ENCODE data around the gene FAM3D.

FAM3D gene

DNA sequence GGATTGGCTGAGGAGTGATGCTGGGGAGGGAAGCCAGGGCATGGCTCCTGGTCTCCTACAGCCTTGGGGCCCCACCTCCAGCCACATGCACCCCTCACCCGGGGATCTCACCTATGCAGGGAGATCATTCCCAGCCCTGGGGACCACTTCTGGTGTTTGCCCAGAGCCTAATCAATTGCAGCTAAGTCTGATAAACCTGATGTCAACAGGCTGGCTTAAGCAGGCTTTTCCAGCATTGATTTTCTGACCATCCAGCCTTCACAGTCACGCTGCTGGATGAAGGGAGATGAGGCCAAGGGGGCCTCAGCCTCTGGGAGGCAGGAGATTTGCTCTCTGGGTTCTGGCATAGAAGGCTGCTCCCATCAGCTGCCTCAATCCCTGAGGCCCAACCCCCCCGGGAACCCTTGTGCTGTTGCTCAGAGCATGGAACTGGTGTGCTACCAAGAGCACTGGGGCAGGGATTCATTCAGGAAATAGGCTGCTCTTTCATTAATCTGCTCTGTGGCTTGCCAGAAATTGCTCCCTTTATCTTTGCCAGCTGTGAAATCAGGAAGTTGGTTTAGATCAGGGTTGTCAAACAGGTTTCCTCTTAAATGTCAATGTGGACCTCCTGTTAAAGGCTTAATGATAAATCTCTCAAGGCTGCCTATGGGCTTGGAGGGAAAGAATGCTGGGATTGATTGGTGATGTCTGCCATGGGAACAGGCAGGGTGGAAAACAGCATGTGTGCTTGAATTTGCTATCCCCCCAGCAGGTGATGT lies 19.0 kb downstream of the FAM3D start:
- Histone ChIP-seq H3K4me3 (ENCODE audit: low read depth, low read length) (no peak overlapping the region), H3K4me1 (ENCODE audit: control insufficient read depth, insufficient read depth, low read length) (no peaks in the 10 kb centered on the region), H3K9ac (ENCODE audit: low read depth, low read length) (no peak overlapping the region), H3K27me3 (ENCODE audit: control insufficient read depth, insufficient read depth, low read length) (peaks cover 4% of the 10 kb centered on the region), H3K9me3 (ENCODE audit: control insufficient read depth, insufficient read depth, low read length) (no peaks in the 10 kb centered on the region), H3K36me3 (ENCODE audit: control insufficient read depth, insufficient read depth, low read length) (no peaks in the 10 kb centered on the region)

DNA sequence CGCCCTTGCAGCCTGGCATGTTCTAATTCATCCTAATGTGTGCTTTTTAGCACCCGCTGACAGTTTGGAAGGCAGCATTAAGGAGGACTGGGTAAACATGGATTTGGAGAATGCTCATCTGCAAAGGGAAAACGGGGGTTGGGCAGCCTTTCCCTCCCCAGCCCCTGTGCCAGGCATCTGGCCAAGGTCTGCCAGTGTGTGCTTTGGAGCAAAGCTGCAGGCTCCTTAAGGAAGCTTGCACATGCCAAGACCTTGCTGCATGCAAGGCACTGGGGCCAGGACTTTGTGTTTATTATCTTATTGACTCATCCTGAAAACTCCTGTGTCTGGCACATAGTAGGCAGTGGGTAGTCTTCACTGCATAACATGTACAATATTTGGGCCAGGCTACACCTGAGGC lies 20.1 kb downstream of the FAM3D start:
- no peaks in the 10 kb centered on the region for H3K9me3 ChIP-seq (ENCODE audit: control insufficient read depth, insufficient read depth, low read length)
- H3K27me3 ChIP-seq (ENCODE audit: control insufficient read depth, insufficient read depth, low read length) = peaks cover 8% of the 10 kb centered on the region
- H3K9ac ChIP-seq (ENCODE audit: low read depth, low read length) = no peak overlapping the region
- H3K36me3 ChIP-seq (ENCODE audit: control insufficient read depth, insufficient read depth, low read length) = no peaks in the 10 kb centered on the region
- no peaks in the 10 kb centered on the region for H3K4me1 ChIP-seq (ENCODE audit: control insufficient read depth, insufficient read depth, low read length)
- no peak overlapping the region for H3K4me3 ChIP-seq (ENCODE audit: low read depth, low read length)

DNA sequence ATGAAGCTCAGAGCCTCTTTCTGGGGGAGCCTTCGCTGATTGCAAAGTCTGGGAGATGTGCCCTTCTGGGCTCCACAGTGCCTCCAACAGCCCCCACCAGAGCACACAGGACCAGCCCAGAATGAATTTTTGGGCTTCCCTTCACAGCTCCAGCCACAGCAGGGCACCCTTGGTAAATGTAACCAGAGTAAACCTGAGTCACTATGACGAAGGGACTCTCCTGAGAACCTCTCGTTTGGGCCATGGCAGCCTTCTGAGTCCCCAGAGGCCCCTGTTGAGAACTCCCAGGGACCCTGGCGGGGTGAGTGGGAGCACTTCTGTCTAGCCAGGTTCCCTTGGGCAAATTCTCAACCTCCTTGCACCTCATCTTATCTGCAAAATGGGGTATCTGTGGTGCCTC lies 20.8 kb downstream of the FAM3D start:
- no peak overlapping the region for H3K4me3 ChIP-seq (ENCODE audit: low read depth, low read length)
- H3K9ac ChIP-seq (ENCODE audit: low read depth, low read length) = no peak overlapping the region
- H3K27me3 ChIP-seq (ENCODE audit: control insufficient read depth, insufficient read depth, low read length) = peaks cover 15% of the 10 kb centered on the region
- no peaks in the 10 kb centered on the region for H3K36me3 ChIP-seq (ENCODE audit: control insufficient read depth, insufficient read depth, low read length)
- H3K4me1 ChIP-seq (ENCODE audit: control insufficient read depth, insufficient read depth, low read length) = no peaks in the 10 kb centered on the region
- H3K9me3 ChIP-seq (ENCODE audit: control insufficient read depth, insufficient read depth, low read length) = no peaks in the 10 kb centered on the region

DNA sequence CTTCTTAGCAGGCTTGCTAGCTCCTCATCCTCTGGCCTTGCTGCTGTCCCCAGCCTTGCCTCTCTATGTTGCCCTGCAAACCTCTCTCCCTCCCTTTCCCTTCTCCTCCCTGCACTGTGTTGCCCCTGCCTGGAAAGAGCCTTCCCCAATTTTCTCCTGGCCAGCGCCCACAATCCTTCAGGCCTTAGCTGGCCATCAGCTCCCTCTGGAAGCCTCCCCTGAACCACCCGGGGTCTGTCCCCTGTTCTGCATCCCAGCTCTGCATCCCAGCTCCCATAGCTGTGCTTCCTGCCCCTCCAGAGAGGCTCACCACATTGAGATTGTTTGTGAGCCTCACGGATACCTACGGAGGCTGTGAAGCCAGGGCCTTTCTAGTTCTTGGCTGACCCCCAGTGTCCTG lies 23.7 kb downstream of the FAM3D start:
- peaks cover 42% of the 10 kb centered on the region for H3K27me3 ChIP-seq (ENCODE audit: control insufficient read depth, insufficient read depth, low read length)
- no peaks in the 10 kb centered on the region for H3K36me3 ChIP-seq (ENCODE audit: control insufficient read depth, insufficient read depth, low read length)
- H3K4me3 ChIP-seq (ENCODE audit: low read depth, low read length) = no peak overlapping the region
- H3K9me3 ChIP-seq (ENCODE audit: control insufficient read depth, insufficient read depth, low read length) = no peaks in the 10 kb centered on the region
- H3K4me1 ChIP-seq (ENCODE audit: control insufficient read depth, insufficient read depth, low read length) = no peaks in the 10 kb centered on the region
- no peak overlapping the region for H3K9ac ChIP-seq (ENCODE audit: low read depth, low read length)

DNA sequence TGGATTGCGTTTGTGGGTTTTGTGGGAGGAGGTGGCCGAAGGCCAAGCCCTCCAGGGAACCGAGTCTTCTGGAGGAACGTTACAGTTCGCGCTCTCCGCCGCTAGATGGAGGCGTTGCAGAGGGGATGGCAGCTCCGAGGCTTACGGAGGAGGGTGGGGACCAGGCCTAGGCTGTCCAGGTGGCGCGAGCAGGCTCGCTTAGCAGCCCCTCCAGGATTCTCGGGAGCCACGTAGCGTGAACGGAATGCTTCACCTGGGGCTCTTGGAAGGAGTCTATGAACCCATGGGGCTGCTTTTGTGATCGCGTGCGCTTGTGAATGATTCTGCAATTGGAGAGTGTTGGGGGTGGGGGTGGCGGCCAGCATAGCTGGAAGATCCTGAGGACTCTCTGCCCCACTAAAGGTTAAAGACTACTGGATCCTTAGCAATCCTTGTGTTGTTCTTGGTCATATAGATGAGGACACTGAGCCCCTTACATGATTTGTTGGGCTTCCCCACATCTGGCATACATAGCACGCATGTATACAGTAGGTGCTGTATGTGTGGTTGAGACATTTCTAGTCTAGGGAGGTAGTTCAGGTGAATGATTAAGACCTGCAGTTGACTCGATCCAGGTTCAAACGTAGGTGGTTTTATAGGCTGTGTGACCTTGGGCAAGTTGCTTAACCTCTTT lies 25.7 kb downstream of the FAM3D start:
- Histone ChIP-seq H3K9me3 (ENCODE audit: control insufficient read depth, insufficient read depth, low read length) (no peaks in the 10 kb centered on the region), H3K4me1 (ENCODE audit: control insufficient read depth, insufficient read depth, low read length) (no peaks in the 10 kb centered on the region), H3K27me3 (ENCODE audit: control insufficient read depth, insufficient read depth, low read length) (peaks cover 60% of the 10 kb centered on the region), H3K9ac (ENCODE audit: low read depth, low read length) (no peak overlapping the region), H3K36me3 (ENCODE audit: control insufficient read depth, insufficient read depth, low read length) (no peaks in the 10 kb centered on the region), H3K4me3 (ENCODE audit: low read depth, low read length) (peak overlapping the region; percentile 19)

DNA sequence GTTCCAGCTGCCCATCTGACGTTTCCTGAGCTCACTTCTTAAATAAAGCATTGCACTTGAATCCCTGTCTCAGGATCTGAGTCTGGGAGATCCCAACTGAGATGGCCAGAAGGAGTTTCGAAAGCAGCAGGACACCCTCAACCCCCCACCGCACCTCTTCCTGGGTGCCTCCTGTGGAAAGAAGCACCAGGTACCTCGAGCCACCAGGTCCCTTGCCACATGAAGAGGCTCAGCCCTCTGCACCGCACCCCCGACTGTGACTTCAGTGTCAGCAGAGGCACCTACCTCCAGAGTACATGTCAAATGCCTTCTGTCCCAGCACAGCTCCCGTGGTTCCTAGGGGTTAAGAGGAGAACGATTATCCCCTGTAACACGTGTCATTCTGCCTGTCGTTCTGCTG lies 26.7 kb downstream of the FAM3D start:
- Histone ChIP-seq H3K9me3 (ENCODE audit: control insufficient read depth, insufficient read depth, low read length) (no peaks in the 10 kb centered on the region), H3K4me3 (ENCODE audit: low read depth, low read length) (no peak overlapping the region), H3K9ac (ENCODE audit: low read depth, low read length) (no peak overlapping the region), H3K4me1 (ENCODE audit: control insufficient read depth, insufficient read depth, low read length) (peaks cover 2% of the 10 kb centered on the region), H3K36me3 (ENCODE audit: control insufficient read depth, insufficient read depth, low read length) (no peaks in the 10 kb centered on the region), H3K27me3 (ENCODE audit: control insufficient read depth, insufficient read depth, low read length) (peaks cover 69% of the 10 kb centered on the region)

DNA sequence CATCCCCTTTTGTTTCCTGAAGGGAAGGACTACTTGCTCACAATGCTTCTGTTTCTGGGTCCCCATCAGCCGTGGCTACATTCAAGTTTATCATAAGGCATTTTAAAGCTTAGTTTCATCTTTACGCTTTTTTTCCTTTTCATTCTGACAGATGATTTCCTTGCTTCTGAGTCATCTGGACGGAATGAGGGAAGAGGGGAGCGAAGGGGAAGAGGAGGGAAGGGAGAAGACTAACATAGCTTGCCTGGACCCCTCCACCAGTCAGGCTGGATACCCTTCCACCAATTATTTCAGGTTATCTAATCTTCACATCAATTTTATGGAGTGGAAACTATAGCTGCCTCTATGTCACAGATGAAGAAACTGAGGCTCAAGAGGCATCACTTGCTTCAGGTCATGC lies 27.6 kb downstream of the FAM3D start:
- Histone ChIP-seq H3K9ac (ENCODE audit: low read depth, low read length) (no peak overlapping the region), H3K27me3 (ENCODE audit: control insufficient read depth, insufficient read depth, low read length) (peaks cover 75% of the 10 kb centered on the region), H3K4me1 (ENCODE audit: control insufficient read depth, insufficient read depth, low read length) (peaks cover 2% of the 10 kb centered on the region), H3K9me3 (ENCODE audit: control insufficient read depth, insufficient read depth, low read length) (no peaks in the 10 kb centered on the region), H3K36me3 (ENCODE audit: control insufficient read depth, insufficient read depth, low read length) (no peaks in the 10 kb centered on the region), H3K4me3 (ENCODE audit: low read depth, low read length) (no peak overlapping the region)

DNA sequence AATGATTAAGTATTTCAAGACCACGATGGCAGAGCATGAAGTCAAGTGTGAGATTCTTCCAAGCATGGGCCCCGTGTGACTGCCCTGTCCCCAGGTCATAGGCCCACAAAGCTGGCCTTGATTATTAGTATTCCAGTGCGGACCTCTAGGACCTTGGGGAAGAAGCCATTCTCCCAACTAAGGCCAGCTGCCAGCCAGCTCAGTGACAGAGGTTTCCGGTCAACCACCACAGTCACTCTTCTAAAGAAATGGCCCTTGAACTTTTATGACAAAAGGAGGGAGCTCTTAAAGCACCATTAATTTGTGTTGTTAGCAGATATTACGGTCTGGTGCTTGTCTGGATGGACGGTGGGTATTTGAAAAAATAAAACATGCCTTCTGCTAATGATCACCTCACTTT lies 28.0 kb downstream of the FAM3D start:
- H3K4me3 ChIP-seq (ENCODE audit: low read depth, low read length) = no peak overlapping the region

DNA sequence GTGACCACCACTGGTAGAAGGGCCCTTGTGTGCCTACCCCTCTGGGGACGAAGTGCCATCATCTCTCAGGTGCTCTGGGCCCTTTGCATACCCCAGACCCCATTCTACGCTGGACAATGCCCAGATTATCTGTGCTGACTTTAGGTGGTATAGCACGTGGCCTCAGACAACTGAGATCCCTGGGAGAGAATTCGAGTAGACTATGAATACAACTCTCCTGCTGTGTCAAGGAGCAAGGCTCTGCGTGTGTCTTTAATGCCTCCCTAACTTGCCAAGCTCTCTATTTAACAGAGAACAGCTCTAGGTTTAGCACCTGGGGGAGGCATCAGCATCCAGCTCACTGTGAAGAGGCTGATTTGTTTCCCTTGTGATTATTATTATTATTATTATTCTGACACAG lies 29.1 kb downstream of the FAM3D start:
- no peaks in the 10 kb centered on the region for H3K9me3 ChIP-seq (ENCODE audit: control insufficient read depth, insufficient read depth, low read length)
- peaks cover 2% of the 10 kb centered on the region for H3K4me1 ChIP-seq (ENCODE audit: control insufficient read depth, insufficient read depth, low read length)
- peaks cover 2% of the 10 kb centered on the region for H3K36me3 ChIP-seq (ENCODE audit: control insufficient read depth, insufficient read depth, low read length)
- no peak overlapping the region for H3K4me3 ChIP-seq (ENCODE audit: low read depth, low read length)
- H3K9ac ChIP-seq (ENCODE audit: low read depth, low read length) = no peak overlapping the region
- H3K27me3 ChIP-seq (ENCODE audit: control insufficient read depth, insufficient read depth, low read length) = peaks cover 78% of the 10 kb centered on the region

More for the DNA sequence above, 28.0 kb downstream of the FAM3D start:
- Histone ChIP-seq H3K4me1 (ENCODE audit: control insufficient read depth, insufficient read depth, low read length) (peaks cover 2% of the 10 kb centered on the region), H3K9me3 (ENCODE audit: control insufficient read depth, insufficient read depth, low read length) (no peaks in the 10 kb centered on the region), H3K27me3 (ENCODE audit: control insufficient read depth, insufficient read depth, low read length) (peaks cover 75% of the 10 kb centered on the region), H3K9ac (ENCODE audit: low read depth, low read length) (no peak overlapping the region), H3K36me3 (ENCODE audit: control insufficient read depth, insufficient read depth, low read length) (no peaks in the 10 kb centered on the region)

DNA sequence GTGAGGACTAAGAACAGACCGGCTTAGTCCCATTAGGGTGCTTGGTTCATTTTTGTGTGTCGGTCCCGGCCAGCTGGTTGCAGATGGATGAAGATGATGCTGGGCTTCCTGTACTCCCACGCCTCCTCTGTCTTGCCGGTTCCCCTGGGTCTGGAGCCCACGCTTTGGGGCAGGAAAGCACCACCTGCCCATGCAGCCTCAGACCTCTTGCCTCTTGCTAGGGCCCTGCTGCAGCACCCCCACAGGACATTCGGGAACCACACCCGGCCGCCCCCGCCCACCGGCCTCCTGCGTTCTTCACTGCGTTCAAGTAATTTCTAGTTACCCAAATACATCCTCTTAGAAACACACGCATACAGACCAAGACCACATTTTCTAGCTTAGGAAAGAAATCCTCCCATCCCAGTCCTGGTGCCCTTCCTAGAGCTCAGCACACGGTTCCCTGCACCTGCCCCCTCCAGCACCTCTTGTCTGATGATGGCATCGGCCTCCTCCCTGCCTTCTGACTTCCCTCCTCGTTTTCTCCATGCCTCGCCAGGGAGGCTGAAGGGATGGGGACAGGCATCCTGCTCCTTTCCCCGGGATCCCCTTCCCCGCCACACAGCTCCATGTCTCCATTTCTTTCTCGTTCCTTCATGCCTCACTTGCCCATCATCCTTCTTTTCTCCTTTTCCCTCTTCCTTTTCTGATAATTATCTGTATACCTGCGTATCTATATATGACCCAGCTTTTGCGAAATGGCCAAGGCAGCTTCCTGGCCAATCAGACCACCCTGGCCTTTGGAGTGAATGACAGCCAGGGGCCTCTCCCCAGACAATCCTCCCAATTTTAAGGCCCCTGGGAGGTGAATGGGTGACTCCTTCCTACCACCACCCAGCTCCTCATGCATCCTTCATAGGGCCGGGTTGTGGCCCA lies 30.9 kb downstream of the FAM3D start:
- no peak overlapping the region for H3K4me3 ChIP-seq (ENCODE audit: low read depth, low read length)
- no peaks in the 10 kb centered on the region for H3K9me3 ChIP-seq (ENCODE audit: control insufficient read depth, insufficient read depth, low read length)
- H3K36me3 ChIP-seq (ENCODE audit: control insufficient read depth, insufficient read depth, low read length) = peaks cover 2% of the 10 kb centered on the region
- H3K9ac ChIP-seq (ENCODE audit: low read depth, low read length) = no peak overlapping the region
- H3K4me1 ChIP-seq (ENCODE audit: control insufficient read depth, insufficient read depth, low read length) = peaks cover 2% of the 10 kb centered on the region
- peaks cover 68% of the 10 kb centered on the region for H3K27me3 ChIP-seq (ENCODE audit: control insufficient read depth, insufficient read depth, low read length)

DNA sequence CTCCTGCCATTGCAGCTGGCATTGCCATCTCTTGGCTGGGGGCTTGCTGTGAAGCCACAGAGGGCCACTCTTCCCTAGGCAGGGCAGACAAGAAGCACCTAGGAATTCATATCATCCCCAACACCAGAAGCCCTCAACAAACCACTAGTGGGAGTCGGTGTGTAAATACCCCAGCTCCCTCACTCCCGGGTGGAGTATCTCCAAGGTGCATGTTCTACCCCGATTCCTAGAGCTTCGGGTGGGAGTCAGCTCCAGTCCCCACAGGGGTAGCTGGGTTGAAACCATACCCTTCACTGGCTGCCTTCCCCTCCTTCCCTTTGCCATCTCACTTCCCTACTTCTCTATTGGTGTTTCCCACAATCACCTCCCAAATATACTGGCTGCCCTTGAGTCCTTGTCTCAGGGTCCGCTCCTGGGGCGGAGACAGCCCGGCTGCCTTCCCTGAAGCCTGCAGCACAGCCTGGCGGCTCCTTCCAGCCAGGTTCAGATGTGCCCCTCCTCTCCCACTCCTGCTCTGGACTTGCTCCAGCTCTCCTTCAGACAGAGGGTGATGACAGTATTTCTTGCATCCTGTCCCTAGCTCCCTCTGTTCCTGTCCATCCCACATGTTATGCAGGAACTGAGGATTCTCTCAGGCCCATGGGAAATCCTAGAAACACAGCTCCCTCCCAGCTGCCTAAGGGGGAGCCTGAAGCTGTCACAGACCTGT lies 33.3 kb downstream of the FAM3D start:
- Histone ChIP-seq H3K36me3 (ENCODE audit: control insufficient read depth, insufficient read depth, low read length) (peaks cover 2% of the 10 kb centered on the region), H3K9ac (ENCODE audit: low read depth, low read length) (no peak overlapping the region), H3K9me3 (ENCODE audit: control insufficient read depth, insufficient read depth, low read length) (no peaks in the 10 kb centered on the region), H3K4me3 (ENCODE audit: low read depth, low read length) (no peak overlapping the region), H3K4me1 (ENCODE audit: control insufficient read depth, insufficient read depth, low read length) (peaks cover 2% of the 10 kb centered on the region), H3K27me3 (ENCODE audit: control insufficient read depth, insufficient read depth, low read length) (peaks cover 47% of the 10 kb centered on the region)
